NCI-H1694 treated with DMSO at 0.1 percent for 48 hours (cell line): ENCODE measurements around the gene FHIT.
"Not testable (repeated sequence)": the region's sequence is repeated elsewhere in the genome, so short reads cannot be mapped to it uniquely, and the experiment has no call there.

ENCODE experiments used
- DNase-seq: peaks from one replicate; lab custom pipeline; 2025; lab: John Stamatoyannopoulos, UW

FHIT gene

GRCh38 chr3:59934560-59934959 lies 1316.7 kb downstream of the FHIT start:
- DNase-seq = not testable (repeated sequence)

- no peak for DNase-seq
Observed at GRCh38 chr3:59930170-59930569, 1321.1 kb downstream of the FHIT start.

- DNase-seq = no peak
Observed at GRCh38 chr3:59927056-59927455, 1324.2 kb downstream of the FHIT start.

GRCh38 chr3:59925946-59926345 lies 1325.3 kb downstream of the FHIT start:
- DNase-seq = no peak

GRCh38 chr3:59922192-59922591 lies 1329.1 kb downstream of the FHIT start:
- no peak for DNase-seq

GRCh38 chr3:59920822-59921221 lies 1330.4 kb downstream of the FHIT start:
- no peak for DNase-seq

GRCh38 chr3:59919586-59919985 lies 1331.7 kb downstream of the FHIT start:
- no peak for DNase-seq

- no peak for DNase-seq
Observed at GRCh38 chr3:59914251-59914650, 1337.0 kb downstream of the FHIT start.

- no peak for DNase-seq
Observed at GRCh38 chr3:59913645-59914044, 1337.6 kb downstream of the FHIT start.

GRCh38 chr3:59908701-59909100 lies 1342.6 kb downstream of the FHIT start:
- no peak for DNase-seq

GRCh38 chr3:59908280-59908679 lies 1343.0 kb downstream of the FHIT start:
- DNase-seq = no peak

GRCh38 chr3:59904296-59904695 lies 1347.0 kb downstream of the FHIT start:
- DNase-seq = no peak

- no peak for DNase-seq
Observed at GRCh38 chr3:59899061-59899460, 1352.2 kb downstream of the FHIT start.

- DNase-seq = no peak
Observed at GRCh38 chr3:59895972-59896371, 1355.3 kb downstream of the FHIT start.

GRCh38 chr3:59894425-59895121 lies 1356.7 kb downstream of the FHIT start:
- no peak for DNase-seq

- DNase-seq = no peak
Observed at GRCh38 chr3:59890639-59891038, 1360.6 kb downstream of the FHIT start.

- no peak for DNase-seq
Observed at GRCh38 chr3:59886790-59887189, 1364.5 kb downstream of the FHIT start.

GRCh38 chr3:59885899-59886400 lies 1365.3 kb downstream of the FHIT start:
- DNase-seq = no peak

GRCh38 chr3:59885101-59885500 lies 1366.2 kb downstream of the FHIT start:
- no peak for DNase-seq

GRCh38 chr3:59884409-59884808 lies 1366.8 kb downstream of the FHIT start:
- no peak for DNase-seq

GRCh38 chr3:59882746-59883145 lies 1368.5 kb downstream of the FHIT start:
- no peak for DNase-seq

- no peak for DNase-seq
Observed at GRCh38 chr3:59880717-59881116, 1370.5 kb downstream of the FHIT start.

- no peak for DNase-seq
Observed at GRCh38 chr3:59879031-59879581, 1372.1 kb downstream of the FHIT start.

- DNase-seq = no peak
Observed at GRCh38 chr3:59878038-59878427, 1373.2 kb downstream of the FHIT start.
